Thyroid gland (tissue), 4 donors: ENCODE data around the gene COQ8A.

Experiments used
- CTCF ChIP-seq, 6 experiments: fragments of 200-600 bp in 3 of 6; fragments of 450-650 bp in 3 of 6; sonication (generic) in 3 of 6; IDR thresholded peaks; one replicate each; pipeline ENCODE4 v1.5.1; 2016 to 2019; ENCODE audit warnings: antibody characterized with exemption in 6 of 6, mild to moderate bottlenecking in 2 of 6, inconsistent platforms in 1 of 6, moderate library complexity in 1 of 6
- POLR2A ChIP-seq, 2 donors: fragments of 450-650 bp; IDR thresholded peaks; one replicate each; pipeline ENCODE4 v1.6.1; 2017; ENCODE audit warnings: antibody characterized with exemption in 2 of 2, mild to moderate bottlenecking in 2 of 2, moderate library complexity in 1 of 2

- TF ChIP-seq CTCF (IDR thresholded peaks at IDR 0.05) (no peak), POLR2A (IDR thresholded peaks at IDR 0.05) (no peak)
Observed at GRCh38 chr1:227016990-227017389, 76.9 kb downstream of the COQ8A start.
